GM12874 (cell line): Measurements from ENCODE around the gene TLCD2.

Experiments used
- CTCF ChIP-seq: IDR thresholded peaks from 2 replicates; pipeline ENCODE4 v1.5.1; 2011; ENCODE audit warnings: low read depth, mild to moderate bottlenecking, control low read depth, low read length, moderate library complexity; ENCODE audit not compliant: insufficient read depth

TLCD2 gene

DNA sequence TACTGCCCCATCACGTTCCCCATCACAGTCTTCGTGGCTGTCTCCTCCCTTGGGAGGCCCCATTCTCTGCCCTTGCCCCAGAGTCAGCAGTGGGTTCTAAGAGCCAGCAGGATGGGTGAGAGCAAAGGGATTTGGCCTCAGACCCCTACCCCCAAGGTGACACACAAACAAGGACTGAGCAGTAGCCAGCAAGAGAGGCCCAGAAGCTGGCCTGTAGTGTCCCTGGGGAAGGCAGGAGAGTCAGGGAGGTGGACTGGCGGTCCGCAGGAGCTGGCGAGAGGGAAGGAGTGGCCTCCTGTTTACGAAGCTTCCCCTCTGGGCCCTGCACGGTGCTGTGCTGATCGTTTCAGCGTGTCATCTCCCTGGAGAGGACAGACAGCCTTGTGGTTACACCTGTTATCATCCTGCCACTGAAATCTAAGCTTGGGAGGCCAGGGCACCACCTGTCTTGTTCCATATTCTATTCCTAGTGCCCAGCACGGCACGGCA lies 22.7 kb upstream of the TLCD2 start:
- TF ChIP-seq CTCF = no peak

DNA sequence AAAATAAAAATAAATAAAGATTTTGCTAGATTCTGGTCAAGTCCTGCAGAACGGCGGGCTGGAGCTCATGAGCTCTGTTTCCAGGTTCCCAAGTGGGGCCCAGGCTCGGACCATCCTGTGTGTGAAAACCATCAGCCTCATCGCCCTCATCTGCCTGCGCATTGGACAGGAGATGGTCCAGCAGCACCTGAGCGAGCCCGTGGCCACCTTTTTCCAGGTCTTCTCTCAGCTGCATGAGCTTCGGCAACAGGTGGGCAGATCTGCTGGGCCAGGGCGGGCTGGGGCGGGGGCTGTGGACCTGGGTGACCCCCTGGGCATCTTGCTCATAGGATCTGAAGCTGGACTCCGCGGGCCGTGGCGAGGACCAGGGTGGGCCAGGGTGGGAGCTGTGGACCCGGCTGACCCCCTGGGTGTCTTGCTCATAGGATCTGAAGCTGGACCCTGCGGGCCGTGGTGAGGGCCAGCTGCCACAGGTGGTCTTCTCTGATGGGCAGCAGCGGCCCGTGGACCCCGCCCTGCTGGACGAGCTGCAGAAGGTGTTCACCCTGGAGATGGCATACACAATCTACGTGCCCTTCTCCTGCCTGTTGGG lies 22.2 kb upstream of the TLCD2 start:
- TF ChIP-seq CTCF = no peak

GRCh38 chr17:1731194-1731506 lies 21.0 kb upstream of the TLCD2 start:
- TF ChIP-seq CTCF = no peak

DNA sequence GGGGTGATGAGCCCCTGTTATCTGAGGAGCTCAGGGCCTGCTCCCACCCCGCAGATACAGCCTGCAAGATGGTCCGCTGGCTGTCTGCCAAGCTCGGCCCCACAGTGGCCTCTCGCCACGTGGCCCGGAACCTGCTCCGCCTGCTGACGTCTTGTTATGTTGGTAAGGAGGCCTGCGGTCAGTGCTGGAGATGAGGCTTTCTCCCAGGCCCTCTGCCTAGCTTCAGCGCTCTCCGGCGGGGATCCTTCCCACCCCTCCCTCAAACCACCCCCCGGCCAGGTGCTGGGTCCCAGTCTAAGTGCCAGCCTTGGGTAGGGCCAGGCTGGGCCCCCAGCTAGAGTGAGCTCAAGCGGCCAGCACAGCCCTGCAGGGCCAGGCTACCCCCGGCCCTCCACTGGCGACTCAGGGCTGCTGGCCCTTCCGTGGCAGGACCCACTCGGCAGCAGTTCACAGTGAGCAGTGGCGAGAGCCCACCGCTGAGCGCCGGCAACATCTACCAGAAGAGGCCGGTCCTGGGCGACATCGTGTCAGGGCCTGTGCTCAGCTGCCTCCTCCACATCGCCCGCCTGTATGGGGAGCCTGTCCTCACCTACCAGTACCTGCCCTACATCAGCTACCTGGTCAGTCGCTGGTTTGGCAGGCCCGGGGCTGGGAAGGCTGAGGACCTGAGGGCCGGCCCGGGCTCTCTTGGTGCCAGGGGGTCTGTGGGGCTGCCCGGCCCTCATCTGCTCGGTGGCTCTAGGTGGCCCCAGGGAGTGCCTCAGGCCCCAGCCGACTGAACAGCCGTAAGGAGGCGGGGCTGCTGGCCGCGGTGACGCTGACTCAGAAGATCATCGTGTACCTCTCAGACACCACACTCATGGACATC lies 20.4 kb upstream of the TLCD2 start:
- TF ChIP-seq CTCF = no peak

DNA sequence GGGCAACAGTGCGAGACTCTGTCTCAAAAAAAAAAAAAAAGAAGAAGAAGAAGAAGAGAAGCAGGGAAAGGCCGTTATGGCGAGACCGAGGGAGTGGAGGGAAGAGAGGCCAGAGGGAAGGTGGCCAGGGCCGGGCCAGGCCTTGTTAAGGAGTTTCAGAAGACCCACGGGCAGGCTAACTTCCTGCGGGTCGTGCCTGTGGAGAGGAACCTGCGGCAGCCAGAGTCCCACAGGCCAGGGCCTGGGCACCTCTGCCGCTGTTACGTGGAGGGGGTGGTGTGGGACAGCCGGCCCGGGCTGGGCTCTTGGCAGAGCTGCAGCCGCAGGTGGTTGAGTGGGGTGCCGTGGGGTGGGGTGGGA lies 19.8 kb upstream of the TLCD2 start:
- no peak for TF ChIP-seq CTCF

- TF ChIP-seq CTCF = no peak
Observed at GRCh38 chr17:1727876-1728630, 17.9 kb upstream of the TLCD2 start.

DNA sequence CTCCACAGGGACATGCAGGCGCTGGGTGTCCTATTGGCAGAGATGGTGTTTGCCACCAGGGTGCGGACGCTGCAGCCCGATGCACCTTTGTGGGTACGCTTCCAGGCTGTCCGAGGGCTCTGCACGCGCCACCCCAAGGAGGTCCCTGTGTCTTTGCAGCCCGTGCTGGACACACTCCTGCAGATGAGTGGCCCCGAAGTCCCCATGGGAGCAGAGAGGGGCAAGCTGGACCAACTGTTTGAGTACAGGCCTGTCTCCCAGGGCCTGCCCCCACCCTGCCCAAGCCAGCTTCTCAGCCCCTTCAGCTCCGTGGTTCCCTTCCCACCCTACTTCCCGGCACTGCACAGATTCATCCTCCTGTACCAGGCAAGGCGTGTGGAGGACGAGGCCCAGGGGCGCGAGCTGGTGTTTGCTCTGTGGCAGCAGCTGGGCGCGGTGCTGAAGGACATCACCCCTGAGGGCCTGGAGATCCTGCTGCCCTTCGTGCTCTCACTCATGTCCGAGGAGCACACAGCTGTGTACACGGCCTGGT lies 17.1 kb upstream of the TLCD2 start:
- no peak for TF ChIP-seq CTCF
